ENCODE measurements around the gene SIRT2. TPM values are rescaled to one million over a fixed set of nuclear protein-coding genes. Genes with fewer than 3 reads are reported as not detected.

SIRT2 gene
- polyA plus RNA-seq, 10 donors: 80.9 to 129 (median 97.4) TPM

- no peak for DNase-seq
These were observed 50.9 kb downstream of the SIRT2 start for GRCh38 chr19:38848299-38849146.

GRCh38 chr19:38846097-38846496, 53.3 kb downstream of the SIRT2 start:
- DNase-seq: no peak

- DNase-seq: no peak
These were observed 53.9 kb downstream of the SIRT2 start for GRCh38 chr19:38845374-38846024.

GRCh38 chr19:38844093-38844686, 55.2 kb downstream of the SIRT2 start:
- no peak for DNase-seq

GRCh38 chr19:38843175-38843758, 56.2 kb downstream of the SIRT2 start:
- no peak for DNase-seq

- DNase-seq: no peak
These were observed 56.8 kb downstream of the SIRT2 start for GRCh38 chr19:38842439-38843174.

- no peak for DNase-seq
These were observed 57.5 kb downstream of the SIRT2 start for GRCh38 chr19:38841787-38842438.

- DNase-seq: no peak
These were observed 58.1 kb downstream of the SIRT2 start for GRCh38 chr19:38841180-38841766.

GRCh38 chr19:38840583-38840968, 58.8 kb downstream of the SIRT2 start:
- peak in 2 of 3 donors; percentile 38 to 45 for DNase-seq

GRCh38 chr19:38839816-38840582, 59.4 kb downstream of the SIRT2 start:
- no peak for DNase-seq

- DNase-seq: no peak
These were observed 60.2 kb downstream of the SIRT2 start for GRCh38 chr19:38838986-38839761.

- no peak for DNase-seq
These were observed 61.0 kb downstream of the SIRT2 start for GRCh38 chr19:38838208-38838985.

GRCh38 chr19:38837656-38838121, 61.7 kb downstream of the SIRT2 start:
- DNase-seq: no peak

- DNase-seq: no peak
These were observed 62.3 kb downstream of the SIRT2 start for GRCh38 chr19:38836983-38837626.

GRCh38 chr19:38836159-38836982, 63.0 kb downstream of the SIRT2 start:
- DNase-seq: no peak

- no peak for DNase-seq
These were observed 64.8 kb downstream of the SIRT2 start for GRCh38 chr19:38834590-38834989.

- no peak for DNase-seq
These were observed 65.3 kb downstream of the SIRT2 start for GRCh38 chr19:38834104-38834490.
